SK-N-SH treated with all-trans-retinoic acid at 6 μM for 48 hours (cell line): ENCODE measurements around the gene RHBDF2.
"Not testable (repeated sequence)": the region's sequence is repeated elsewhere in the genome, so short reads cannot be mapped to it uniquely, and the experiment has no call there.

Experiments used
- ATAC-seq: fragments of 200-7000 bp; cut with Tn5 transposase; 3 replicates; pipeline ENCODE4 v1.9.1; 2020; ENCODE audit warnings: mild to moderate bottlenecking, moderate library complexity
- ARNTL ChIP-seq: fragments of 450-650 bp; formaldehyde crosslinking; IDR thresholded peaks from 2 replicates; pipeline ENCODE4 v1.5.0; 2020; ENCODE audit warnings: low read depth, mild to moderate bottlenecking, moderate library complexity, borderline replicate concordance
- ESRRG ChIP-seq: fragments of 250-450 bp; sonication (Bioruptor Pico); IDR thresholded peaks from 2 replicates; pipeline ENCODE4 v1.6.1; 2021; ENCODE audit warnings: mild to moderate bottlenecking
- GLIS3 ChIP-seq: fragments of 250-450 bp; sonication (Bioruptor Pico); IDR thresholded peaks from 2 replicates; pipeline ENCODE4 v1.5.0; 2020; ENCODE audit warnings: mild to moderate bottlenecking, moderate library complexity
- ISL1 ChIP-seq: fragments of 250-450 bp; sonication (Bioruptor Pico); IDR thresholded peaks from 2 replicates; pipeline ENCODE4 v2.1.2; 2022; ENCODE audit warnings: mild to moderate bottlenecking, moderate library complexity
- OSR1 ChIP-seq: fragments of 250-450 bp; sonication (Bioruptor Pico); IDR thresholded peaks from 2 replicates; pipeline ENCODE4 v1.8.0; 2022; ENCODE audit warnings: moderate library complexity, mild to moderate bottlenecking, inconsistent platforms
- PPARA ChIP-seq: fragments of 250-450 bp; sonication (Bioruptor Pico); IDR thresholded peaks from 2 replicates; pipeline ENCODE4 v1.5.0; 2020; ENCODE audit warnings: mild to moderate bottlenecking, borderline replicate concordance
- RARB ChIP-seq: fragments of 250-450 bp; sonication (Bioruptor Pico); IDR thresholded peaks from 2 replicates; pipeline ENCODE4 v1.8.0; 2021; ENCODE audit warnings: mild to moderate bottlenecking, moderate library complexity
- ZFP3 ChIP-seq: fragments of 250-450 bp; sonication (Bioruptor Pico); IDR thresholded peaks from 2 replicates; pipeline ENCODE4 v1.5.0; 2020; ENCODE audit warnings: mild to moderate bottlenecking, moderate library complexity
- ZFP30 ChIP-seq: fragments of 450-650 bp; formaldehyde crosslinking; IDR thresholded peaks from 2 replicates; pipeline ENCODE4 v1.5.0; 2022; ENCODE audit warnings: mild to moderate bottlenecking, moderate library complexity
- ZNF565 ChIP-seq: fragments of 450-650 bp; formaldehyde crosslinking; conservative IDR thresholded peaks from 2 replicates; pipeline ENCODE4 v1.5.0; 2020; ENCODE audit warnings: low read depth, mild to moderate bottlenecking, moderate library complexity
- ZNF70 ChIP-seq: fragments of 450-650 bp; formaldehyde crosslinking; IDR thresholded peaks from 2 replicates; pipeline ENCODE4 v1.5.0; 2020; ENCODE audit warnings: mild to moderate bottlenecking, moderate library complexity
- ZNF8 ChIP-seq: fragments of 450-650 bp; formaldehyde crosslinking; IDR thresholded peaks from 2 replicates; pipeline ENCODE4 v1.5.0; 2020; ENCODE audit warnings: mild to moderate bottlenecking, moderate library complexity
- TF ChIP-seq, protein P1 (sequence below): fragments of 250-450 bp; sonication (Bioruptor Pico); IDR thresholded peaks from 2 replicates; pipeline ENCODE4 v1.8.0; 2021; ENCODE audit warnings: low read depth, mild to moderate bottlenecking, moderate library complexity, borderline replicate concordance
- TF ChIP-seq, protein P2 (sequence below): fragments of 250-450 bp; sonication (Bioruptor Pico); IDR thresholded peaks from 2 replicates; pipeline ENCODE4 v1.8.0; 2020; ENCODE audit warnings: mild to moderate bottlenecking, moderate library complexity, borderline replicate concordance
- TF ChIP-seq, protein P3 (sequence below): fragments of 250-450 bp; sonication (Bioruptor Pico); IDR thresholded peaks from 2 replicates; pipeline ENCODE4 v1.5.1; 2020; ENCODE audit warnings: low read depth, mild to moderate bottlenecking, moderate library complexity
- TF ChIP-seq, protein P4 (sequence below): fragments of 250-450 bp; sonication (Bioruptor Pico); IDR thresholded peaks from 2 replicates; pipeline ENCODE4 v1.5.0; 2020; ENCODE audit warnings: mild to moderate bottlenecking, moderate library complexity

RHBDF2 gene

DNA sequence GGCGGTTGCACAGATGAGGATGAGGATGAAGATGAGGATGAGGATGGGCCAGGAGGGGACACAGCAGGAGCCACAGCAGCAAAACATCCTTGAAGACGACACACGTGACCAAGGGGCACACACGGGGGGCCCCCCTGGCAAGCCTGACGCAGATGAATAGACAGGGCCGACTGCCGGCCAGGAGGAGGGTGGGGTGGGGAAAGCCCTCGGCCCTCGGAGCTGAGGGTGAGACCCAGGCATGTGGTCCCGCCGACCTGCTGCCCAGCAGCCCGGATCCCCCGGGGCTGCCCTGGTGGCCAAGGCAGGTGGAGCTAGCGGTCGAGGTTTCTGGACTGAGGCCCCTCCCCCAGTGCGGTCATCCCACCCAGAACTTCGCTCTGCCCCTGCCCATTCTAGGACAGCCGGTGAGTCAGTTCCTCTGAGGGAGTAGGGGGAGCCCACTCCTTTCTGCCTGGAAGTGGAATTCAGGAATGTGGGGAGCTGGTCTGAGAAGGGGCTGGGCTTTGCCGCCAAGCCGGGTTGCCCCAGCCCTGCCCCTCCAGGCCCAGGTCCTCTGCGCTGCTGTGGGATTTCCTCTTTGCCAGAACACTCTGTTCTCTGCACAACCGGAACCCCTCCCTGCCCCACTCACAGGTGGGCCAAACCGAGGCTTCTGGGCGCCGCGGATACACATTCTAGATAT, 26.3 kb upstream of the RHBDF2 start:
- peak; percentile 34 for ATAC-seq
- TF ChIP-seq ZFP3 (no peak), ESRRG (CRISPR knock-in tag) (no peak), RARB (CRISPR knock-in tag) (no peak), GLIS3 (CRISPR knock-in tag) (no peak), PPARA (CRISPR knock-in tag) (no peak), ISL1 (CRISPR knock-in tag) (no peak), OSR1 (CRISPR knock-in tag) (no peak), ZFP30 (CRISPR knock-in tag) (no peak), ZNF70 (CRISPR knock-in tag) (no peak), ZNF8 (no peak)
- TF ChIP-seq, protein P1, sequence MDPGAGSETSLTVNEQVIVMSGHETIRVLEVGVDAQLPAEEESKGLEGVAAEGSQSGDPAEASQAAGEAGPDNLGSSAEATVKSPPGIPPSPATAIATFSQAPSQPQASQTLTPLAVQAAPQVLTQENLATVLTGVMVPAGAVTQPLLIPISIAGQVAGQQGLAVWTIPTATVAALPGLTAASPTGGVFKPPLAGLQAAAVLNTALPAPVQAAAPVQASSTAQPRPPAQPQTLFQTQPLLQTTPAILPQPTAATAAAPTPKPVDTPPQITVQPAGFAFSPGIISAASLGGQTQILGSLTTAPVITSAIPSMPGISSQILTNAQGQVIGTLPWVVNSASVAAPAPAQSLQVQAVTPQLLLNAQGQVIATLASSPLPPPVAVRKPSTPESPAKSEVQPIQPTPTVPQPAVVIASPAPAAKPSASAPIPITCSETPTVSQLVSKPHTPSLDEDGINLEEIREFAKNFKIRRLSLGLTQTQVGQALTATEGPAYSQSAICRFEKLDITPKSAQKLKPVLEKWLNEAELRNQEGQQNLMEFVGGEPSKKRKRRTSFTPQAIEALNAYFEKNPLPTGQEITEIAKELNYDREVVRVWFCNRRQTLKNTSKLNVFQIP: no peak
- TF ChIP-seq, protein P2, sequence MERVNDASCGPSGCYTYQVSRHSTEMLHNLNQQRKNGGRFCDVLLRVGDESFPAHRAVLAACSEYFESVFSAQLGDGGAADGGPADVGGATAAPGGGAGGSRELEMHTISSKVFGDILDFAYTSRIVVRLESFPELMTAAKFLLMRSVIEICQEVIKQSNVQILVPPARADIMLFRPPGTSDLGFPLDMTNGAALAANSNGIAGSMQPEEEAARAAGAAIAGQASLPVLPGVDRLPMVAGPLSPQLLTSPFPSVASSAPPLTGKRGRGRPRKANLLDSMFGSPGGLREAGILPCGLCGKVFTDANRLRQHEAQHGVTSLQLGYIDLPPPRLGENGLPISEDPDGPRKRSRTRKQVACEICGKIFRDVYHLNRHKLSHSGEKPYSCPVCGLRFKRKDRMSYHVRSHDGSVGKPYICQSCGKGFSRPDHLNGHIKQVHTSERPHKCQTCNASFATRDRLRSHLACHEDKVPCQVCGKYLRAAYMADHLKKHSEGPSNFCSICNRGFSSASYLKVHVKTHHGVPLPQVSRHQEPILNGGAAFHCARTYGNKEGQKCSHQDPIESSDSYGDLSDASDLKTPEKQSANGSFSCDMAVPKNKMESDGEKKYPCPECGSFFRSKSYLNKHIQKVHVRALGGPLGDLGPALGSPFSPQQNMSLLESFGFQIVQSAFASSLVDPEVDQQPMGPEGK: no peak
- TF ChIP-seq, protein P3, sequence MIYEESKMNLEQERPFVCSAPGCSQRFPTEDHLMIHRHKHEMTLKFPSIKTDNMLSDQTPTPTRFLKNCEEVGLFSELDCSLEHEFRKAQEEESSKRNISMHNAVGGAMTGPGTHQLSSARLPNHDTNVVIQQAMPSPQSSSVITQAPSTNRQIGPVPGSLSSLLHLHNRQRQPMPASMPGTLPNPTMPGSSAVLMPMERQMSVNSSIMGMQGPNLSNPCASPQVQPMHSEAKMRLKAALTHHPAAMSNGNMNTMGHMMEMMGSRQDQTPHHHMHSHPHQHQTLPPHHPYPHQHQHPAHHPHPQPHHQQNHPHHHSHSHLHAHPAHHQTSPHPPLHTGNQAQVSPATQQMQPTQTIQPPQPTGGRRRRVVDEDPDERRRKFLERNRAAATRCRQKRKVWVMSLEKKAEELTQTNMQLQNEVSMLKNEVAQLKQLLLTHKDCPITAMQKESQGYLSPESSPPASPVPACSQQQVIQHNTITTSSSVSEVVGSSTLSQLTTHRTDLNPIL: no peak

DNA sequence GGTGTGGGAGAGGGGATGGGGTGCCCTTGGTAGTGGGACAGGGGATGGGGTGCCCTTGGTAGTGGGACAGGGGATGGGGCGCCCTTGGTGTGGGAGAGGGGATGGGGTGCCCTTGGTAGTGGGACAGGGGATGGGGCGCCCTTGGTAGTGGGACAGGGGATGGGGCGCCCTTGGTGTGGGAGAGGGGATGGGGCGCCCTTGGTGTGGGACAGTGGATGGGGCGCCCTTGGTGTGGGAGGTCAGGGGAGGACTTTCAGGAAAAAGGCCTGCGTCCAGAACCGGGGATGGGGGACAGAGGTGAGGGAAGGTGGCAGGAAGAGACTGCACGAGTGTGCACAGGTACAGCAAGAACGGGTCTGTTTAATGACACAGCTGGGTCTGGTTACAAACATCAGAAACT, 25.8 kb upstream of the RHBDF2 start:
- ATAC-seq: not testable (repeated sequence)

DNA sequence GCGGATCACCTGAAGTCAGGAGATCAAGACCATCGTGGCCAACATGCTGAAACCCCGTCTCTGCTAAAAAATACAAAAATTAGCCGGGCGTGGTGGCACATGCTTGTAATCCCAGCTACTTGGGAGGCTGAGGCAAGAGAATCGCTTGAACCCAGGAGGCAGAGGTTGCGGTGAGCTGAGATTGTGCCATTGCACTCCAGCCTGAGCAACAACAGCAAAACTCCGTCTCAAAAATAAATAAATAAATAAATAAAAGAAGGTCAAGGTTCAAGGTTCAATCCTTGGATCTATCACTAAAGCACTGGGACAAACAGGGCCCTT, 24.2 kb upstream of the RHBDF2 start:
- not testable (repeated sequence) for ATAC-seq

DNA sequence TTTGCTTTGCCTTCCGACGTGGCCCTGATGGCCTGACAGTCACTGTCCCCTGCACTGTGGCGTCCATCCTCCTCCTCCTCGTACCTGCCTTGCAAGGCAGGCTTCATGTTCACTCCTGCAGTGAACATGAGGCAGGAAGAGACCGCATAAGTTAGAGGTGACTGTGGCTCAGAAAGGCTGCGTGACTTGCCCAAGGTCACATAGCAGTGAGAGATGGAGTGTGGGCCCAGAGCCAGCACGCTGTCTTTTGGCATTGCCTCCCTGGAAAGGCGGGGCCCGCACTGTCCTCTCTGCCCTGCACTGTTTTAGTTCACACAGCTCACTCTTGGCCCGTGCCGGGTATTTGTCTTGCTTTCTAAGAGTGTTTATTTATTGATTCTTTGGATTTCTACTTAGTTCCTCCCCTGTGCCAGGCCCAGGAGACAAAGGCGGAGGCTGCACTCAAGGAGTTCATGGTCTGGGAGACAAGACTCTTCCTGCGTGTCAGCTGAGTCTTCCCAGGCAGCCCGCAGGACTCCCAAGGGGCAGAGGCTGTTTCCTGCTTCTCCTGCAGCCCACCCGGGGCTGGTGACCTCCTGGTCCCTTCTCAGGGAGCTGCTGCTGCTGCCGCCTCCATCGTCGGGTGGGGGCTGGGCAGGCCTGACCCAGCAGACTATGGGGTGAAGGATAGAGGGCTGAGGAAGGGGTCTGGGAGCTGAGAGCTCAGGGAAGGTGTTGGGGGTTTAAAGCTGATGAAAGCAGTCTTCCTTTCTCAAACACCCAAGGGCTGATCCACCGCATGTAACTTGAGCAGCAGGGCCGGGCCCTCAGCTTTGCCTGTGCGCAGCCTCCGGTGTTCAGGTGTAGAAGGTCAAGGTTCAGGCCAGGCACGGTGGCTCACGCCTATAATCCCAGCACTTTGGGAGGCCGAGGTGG, 23.6 kb upstream of the RHBDF2 start:
- TF ChIP-seq ESRRG (CRISPR knock-in tag): no peak
- TF ChIP-seq ARNTL (CRISPR knock-in tag): no peak
- TF ChIP-seq ZNF565 (CRISPR knock-in tag): no peak
- TF ChIP-seq PPARA (CRISPR knock-in tag): no peak
- no peak; the same call in 2 of the 3 replicates for ATAC-seq

DNA sequence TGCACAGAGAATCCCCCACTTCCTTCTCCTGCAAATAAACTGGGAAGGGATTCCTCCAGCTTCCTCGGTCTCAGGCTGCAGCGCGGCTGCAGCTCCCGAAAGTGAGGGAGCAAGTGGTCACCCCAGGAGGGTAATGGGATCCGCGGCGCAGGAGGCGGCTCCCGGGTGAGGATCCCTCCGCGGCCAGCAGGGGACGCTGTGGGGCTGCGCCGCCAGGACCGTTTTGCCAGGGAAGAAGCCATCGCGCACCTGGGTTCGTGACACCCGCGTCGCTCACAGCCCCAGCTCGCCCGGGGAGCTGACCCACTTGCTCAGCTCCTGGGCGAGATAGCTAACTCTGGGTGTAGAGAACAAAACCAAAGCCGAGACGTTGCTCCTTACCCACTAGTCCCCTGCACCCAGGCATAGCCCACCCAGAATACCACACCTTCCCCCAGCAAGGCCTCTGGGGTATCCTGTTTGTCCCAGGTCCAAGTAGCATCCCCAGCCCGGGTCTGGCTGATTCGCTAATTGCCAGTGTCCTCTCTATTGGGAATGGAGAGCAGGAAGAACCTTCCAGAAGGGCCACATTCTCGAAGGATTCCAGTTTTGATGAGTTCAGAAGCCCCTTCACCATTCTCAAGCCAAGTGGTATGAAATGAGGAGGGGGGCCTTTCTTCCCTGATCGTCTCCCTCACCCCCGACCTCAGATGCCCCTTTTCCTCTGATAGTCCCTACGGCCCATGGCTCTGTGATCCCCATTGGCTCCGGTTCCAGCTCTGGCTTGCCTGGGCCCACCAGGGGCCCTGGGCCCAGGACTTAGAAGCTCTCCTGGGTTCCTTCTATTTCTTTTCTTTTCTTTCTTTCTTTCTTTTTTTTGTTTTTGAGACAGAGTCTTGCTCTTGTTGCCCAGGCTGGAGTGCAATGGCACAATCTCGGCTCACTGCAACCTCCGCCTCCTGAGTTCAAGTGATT, 22.1 kb upstream of the RHBDF2 start:
- TF ChIP-seq, protein P4, sequence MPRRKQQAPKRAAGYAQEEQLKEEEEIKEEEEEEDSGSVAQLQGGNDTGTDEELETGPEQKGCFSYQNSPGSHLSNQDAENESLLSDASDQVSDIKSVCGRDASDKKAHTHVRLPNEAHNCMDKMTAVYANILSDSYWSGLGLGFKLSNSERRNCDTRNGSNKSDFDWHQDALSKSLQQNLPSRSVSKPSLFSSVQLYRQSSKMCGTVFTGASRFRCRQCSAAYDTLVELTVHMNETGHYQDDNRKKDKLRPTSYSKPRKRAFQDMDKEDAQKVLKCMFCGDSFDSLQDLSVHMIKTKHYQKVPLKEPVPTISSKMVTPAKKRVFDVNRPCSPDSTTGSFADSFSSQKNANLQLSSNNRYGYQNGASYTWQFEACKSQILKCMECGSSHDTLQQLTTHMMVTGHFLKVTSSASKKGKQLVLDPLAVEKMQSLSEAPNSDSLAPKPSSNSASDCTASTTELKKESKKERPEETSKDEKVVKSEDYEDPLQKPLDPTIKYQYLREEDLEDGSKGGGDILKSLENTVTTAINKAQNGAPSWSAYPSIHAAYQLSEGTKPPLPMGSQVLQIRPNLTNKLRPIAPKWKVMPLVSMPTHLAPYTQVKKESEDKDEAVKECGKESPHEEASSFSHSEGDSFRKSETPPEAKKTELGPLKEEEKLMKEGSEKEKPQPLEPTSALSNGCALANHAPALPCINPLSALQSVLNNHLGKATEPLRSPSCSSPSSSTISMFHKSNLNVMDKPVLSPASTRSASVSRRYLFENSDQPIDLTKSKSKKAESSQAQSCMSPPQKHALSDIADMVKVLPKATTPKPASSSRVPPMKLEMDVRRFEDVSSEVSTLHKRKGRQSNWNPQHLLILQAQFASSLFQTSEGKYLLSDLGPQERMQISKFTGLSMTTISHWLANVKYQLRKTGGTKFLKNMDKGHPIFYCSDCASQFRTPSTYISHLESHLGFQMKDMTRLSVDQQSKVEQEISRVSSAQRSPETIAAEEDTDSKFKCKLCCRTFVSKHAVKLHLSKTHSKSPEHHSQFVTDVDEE (CRISPR knock-in tag): 0 out of 2 replicates have a peak, but pooled peaks have one; percentile 61
- TF ChIP-seq OSR1 (CRISPR knock-in tag): no peak
- TF ChIP-seq ZFP30 (CRISPR knock-in tag): peak; percentile 37; the same call in 1 of the 2 replicates
- 0 out of 2 replicates have a peak, but pooled peaks have one; percentile 8 for TF ChIP-seq ARNTL (CRISPR knock-in tag)
- peak; percentile 89 for ATAC-seq

DNA sequence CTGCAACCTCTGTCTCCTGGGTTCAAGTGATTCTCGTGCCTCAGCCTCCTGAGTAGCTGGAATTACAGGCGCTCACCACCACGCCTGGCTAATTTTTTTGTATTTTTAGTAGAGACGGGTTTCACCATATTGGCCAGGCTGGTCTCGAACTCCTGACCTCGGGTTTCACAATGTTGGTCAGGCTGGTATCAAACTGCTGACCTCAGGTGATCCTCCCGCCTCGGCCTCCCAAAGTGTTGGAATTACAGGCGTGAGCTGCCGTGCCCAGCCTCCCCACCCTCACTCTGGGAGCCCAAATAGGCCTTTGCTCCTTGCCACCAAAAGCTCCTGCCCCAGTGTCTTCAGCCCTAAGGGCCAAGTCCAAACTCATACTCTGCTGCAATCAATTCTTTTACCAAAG, 20.5 kb upstream of the RHBDF2 start:
- not testable (repeated sequence) for ATAC-seq
